NCI-H345 treated with DMSO at 0.1 percent for 48 hours (cell line): ENCODE results near the gene AGXT2.

ENCODE experiments used
- DNase-seq: peaks from one replicate; lab custom pipeline; 2025; ENCODE audit not compliant: unreplicated experiment; lab: John Stamatoyannopoulos, UW

The AGXT2 gene

GRCh38 chr5:35016174-35017051, 31.3 kb downstream of the AGXT2 start:
- no peak for DNase-seq

GRCh38 chr5:35015063-35015462, 32.7 kb downstream of the AGXT2 start:
- no peak for DNase-seq

- DNase-seq: no peak
These were observed 35.0 kb downstream of the AGXT2 start for GRCh38 chr5:35012796-35013195.

GRCh38 chr5:35012365-35012764, 35.4 kb downstream of the AGXT2 start:
- no peak for DNase-seq

GRCh38 chr5:35010676-35011075, 37.1 kb downstream of the AGXT2 start:
- no peak for DNase-seq

GRCh38 chr5:35009657-35010056, 38.1 kb downstream of the AGXT2 start:
- no peak for DNase-seq

GRCh38 chr5:35009019-35009418, 38.7 kb downstream of the AGXT2 start:
- DNase-seq: no peak

- no peak for DNase-seq
These were observed 43.0 kb downstream of the AGXT2 start for GRCh38 chr5:35004771-35005170.

- no peak for DNase-seq
These were observed 43.5 kb downstream of the AGXT2 start for GRCh38 chr5:35004200-35004599.

- DNase-seq: peak; percentile 10
These were observed 44.5 kb downstream of the AGXT2 start for GRCh38 chr5:35003018-35003957.

- no peak for DNase-seq
These were observed 45.3 kb downstream of the AGXT2 start for GRCh38 chr5:35002459-35002858.

- no peak for DNase-seq
These were observed 45.9 kb downstream of the AGXT2 start for GRCh38 chr5:35001842-35002241.

GRCh38 chr5:34998058-34998789, 49.5 kb downstream of the AGXT2 start:
- no peak for DNase-seq

GRCh38 chr5:34996261-34996660, 51.5 kb downstream of the AGXT2 start:
- no peak for DNase-seq

- no peak for DNase-seq
These were observed 53.8 kb downstream of the AGXT2 start for GRCh38 chr5:34993951-34994350.

- no peak for DNase-seq
These were observed 56.1 kb downstream of the AGXT2 start for GRCh38 chr5:34991486-34992238.

- DNase-seq: no peak
These were observed 60.8 kb downstream of the AGXT2 start for GRCh38 chr5:34986965-34987364.

- DNase-seq: no peak
These were observed 64.9 kb downstream of the AGXT2 start for GRCh38 chr5:34982823-34983222.

GRCh38 chr5:34978681-34979080, 69.1 kb downstream of the AGXT2 start:
- no peak for DNase-seq

GRCh38 chr5:34977934-34978613, 69.7 kb downstream of the AGXT2 start:
- no peak for DNase-seq
